ENCODE results near the gene LDHAL6B. TPM values are rescaled to one million over a fixed set of nuclear protein-coding genes. Genes with fewer than 3 reads are reported as not detected.

The LDHAL6B gene
- polyA plus RNA-seq, 1 donor = 0.57 TPM

DNA sequence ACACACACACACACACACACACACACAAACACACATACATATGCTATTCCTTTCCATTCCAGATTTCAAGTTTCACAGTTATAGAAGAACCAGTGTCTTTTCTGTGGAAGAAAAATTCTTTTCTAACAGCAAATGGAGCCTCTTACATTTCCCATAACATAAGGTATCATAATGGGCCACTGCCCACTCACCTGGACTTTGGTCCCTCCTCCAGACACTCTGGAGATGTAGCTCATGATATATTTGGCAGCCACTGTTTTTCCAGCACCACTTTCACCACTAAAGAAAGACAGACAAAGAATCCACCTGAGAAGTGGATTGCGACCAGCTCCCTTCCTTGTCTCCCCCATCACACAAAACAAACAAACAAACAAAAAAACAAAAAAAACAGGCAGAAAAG is 29.8 kb downstream of the LDHAL6B start:
- peak; percentile 43 to 77 for DNase-seq
- Histone ChIP-seq H3K9me3 (ENCODE audit: control insufficient read depth, low read depth, low read length) (no peaks in the 10 kb centered on the region), H3K36me3 (ENCODE audit: control insufficient read depth, insufficient read depth, low read length) (peaks cover 7% of the 10 kb centered on the region), H3K27me3 (ENCODE audit: control insufficient read depth, insufficient read depth, low read length) (no peaks in the 10 kb centered on the region), H3K4me1 (ENCODE audit: control insufficient read depth, insufficient read depth, low read length) (no peaks in the 10 kb centered on the region), H3K4me3 (ENCODE audit: low read length) (no peak overlapping the region), H3K27ac (ENCODE audit: low read length) (peak overlapping the region; percentile 28)
- WGBS (ENCODE audit: insufficient coverage, low lambda C conversion rate) = 50% methylated on average over 1 of the region's 1 CpG

DNA sequence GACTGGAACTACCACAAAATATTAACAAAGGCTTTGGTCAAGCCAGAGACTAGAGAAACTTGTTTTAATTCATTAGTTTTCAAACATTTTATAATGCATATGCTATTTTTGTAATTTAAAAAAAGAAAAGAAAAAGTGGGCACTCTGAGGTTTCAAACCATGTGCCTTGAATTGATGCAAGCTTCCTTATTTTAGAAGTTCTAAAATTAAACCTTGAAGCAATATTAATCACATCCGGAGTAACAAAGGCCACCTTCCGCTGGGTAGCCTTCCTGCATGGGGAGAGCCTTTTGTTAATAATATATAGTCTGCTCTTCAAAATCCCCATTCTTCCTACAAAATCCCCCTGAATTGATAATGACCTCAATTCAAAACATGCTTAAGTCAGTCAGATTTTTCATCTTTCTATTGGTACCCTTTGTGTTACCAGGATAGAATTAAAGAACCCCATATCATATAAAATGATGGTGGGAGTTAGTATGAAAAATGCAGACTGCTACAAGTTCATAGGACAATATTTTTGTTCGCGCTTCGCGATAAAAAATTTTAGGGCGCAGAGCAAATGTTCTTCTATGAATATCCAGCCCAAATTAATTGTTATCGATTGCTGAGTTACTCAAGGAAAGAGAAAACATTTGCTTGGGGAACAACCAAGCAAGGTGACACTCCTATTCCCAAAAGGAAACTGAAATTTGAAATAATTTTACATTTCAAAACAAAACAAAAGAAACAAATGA is 30.6 kb downstream of the LDHAL6B start:
- DNase-seq = no peak
- Histone ChIP-seq H3K4me3 (ENCODE audit: low read length) (no peak overlapping the region), H3K4me1 (ENCODE audit: control insufficient read depth, insufficient read depth, low read length) (no peaks in the 10 kb centered on the region), H3K36me3 (ENCODE audit: control insufficient read depth, insufficient read depth, low read length) (peaks cover 5% of the 10 kb centered on the region), H3K27me3 (ENCODE audit: control insufficient read depth, insufficient read depth, low read length) (no peaks in the 10 kb centered on the region), H3K9me3 (ENCODE audit: control insufficient read depth, low read depth, low read length) (no peaks in the 10 kb centered on the region), H3K27ac (ENCODE audit: low read length) (peak overlapping the region; percentile 28)
- 97% methylated on average over 6 of the region's 8 CpGs for WGBS (ENCODE audit: insufficient coverage, low lambda C conversion rate)

DNA sequence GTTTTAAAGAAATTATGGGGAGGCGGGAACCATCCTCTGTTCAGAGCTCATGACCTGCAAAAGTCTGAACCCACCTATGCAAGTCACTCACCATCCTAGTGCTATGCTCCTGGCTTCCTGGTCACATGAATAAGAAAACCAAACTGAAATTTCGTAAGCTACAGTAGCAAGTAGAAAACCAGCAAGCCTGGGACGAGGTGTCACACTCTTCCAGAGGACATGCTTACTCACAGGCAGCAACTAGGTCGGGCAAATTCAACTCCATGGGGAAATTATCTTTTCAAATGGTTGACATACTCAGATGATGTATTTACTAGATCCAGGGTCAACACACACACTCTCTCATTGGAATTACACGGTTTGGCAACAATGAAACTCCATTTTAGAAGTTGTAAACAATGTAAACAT is 31.3 kb downstream of the LDHAL6B start:
- DNase-seq = no peak
- H3K4me3 ChIP-seq (ENCODE audit: low read length) = no peak overlapping the region
- H3K9me3 ChIP-seq (ENCODE audit: control insufficient read depth, low read depth, low read length) = no peaks in the 10 kb centered on the region
- no peaks in the 10 kb centered on the region for H3K4me1 ChIP-seq (ENCODE audit: control insufficient read depth, insufficient read depth, low read length)
- H3K36me3 ChIP-seq (ENCODE audit: control insufficient read depth, insufficient read depth, low read length) = peaks cover 10% of the 10 kb centered on the region
- no peak overlapping the region for H3K27ac ChIP-seq (ENCODE audit: low read length)
- WGBS (ENCODE audit: insufficient coverage, low lambda C conversion rate) = no CpG with 5 or more reads among the region's 5 CpGs
- no peaks in the 10 kb centered on the region for H3K27me3 ChIP-seq (ENCODE audit: control insufficient read depth, insufficient read depth, low read length)

GRCh38 chr15:59240036-59240435 is 33.4 kb downstream of the LDHAL6B start:
- Histone ChIP-seq H3K4me1 (ENCODE audit: control insufficient read depth, insufficient read depth, low read length) (peaks cover 7% of the 10 kb centered on the region), H3K36me3 (ENCODE audit: control insufficient read depth, insufficient read depth, low read length) (peaks cover 10% of the 10 kb centered on the region), H3K4me3 (ENCODE audit: low read length) (no peak overlapping the region), H3K27me3 (ENCODE audit: control insufficient read depth, insufficient read depth, low read length) (no peaks in the 10 kb centered on the region), H3K27ac (ENCODE audit: low read length) (no peak overlapping the region), H3K9me3 (ENCODE audit: control insufficient read depth, low read depth, low read length) (no peaks in the 10 kb centered on the region)
- DNase-seq = no peak
- 90% methylated on average over 1 of the region's 5 CpGs for WGBS (ENCODE audit: insufficient coverage, low lambda C conversion rate)

DNA sequence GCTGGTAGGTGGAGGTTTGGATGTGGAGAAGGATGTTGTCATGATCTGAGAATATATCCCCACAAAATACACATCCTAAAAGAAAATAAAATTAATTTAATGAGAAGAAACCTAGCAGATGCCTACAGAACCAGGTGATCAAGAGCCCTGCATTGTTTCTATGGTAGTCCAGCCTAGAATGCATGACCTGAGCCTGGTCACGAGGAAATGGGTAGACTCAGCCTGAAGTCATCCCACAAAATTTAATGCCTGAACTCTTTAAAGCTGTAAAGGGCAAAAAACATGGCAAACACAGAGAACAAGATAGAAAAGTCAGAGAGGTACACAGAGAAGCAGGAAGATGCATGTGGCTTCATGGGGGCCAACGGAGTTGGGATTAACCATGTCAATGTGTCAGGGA is 36.0 kb downstream of the LDHAL6B start:
- Histone ChIP-seq H3K36me3 (ENCODE audit: control insufficient read depth, insufficient read depth, low read length) (peaks cover 15% of the 10 kb centered on the region), H3K4me3 (ENCODE audit: low read length) (no peak overlapping the region), H3K9me3 (ENCODE audit: control insufficient read depth, low read depth, low read length) (no peaks in the 10 kb centered on the region), H3K27ac (ENCODE audit: low read length) (no peak overlapping the region), H3K27me3 (ENCODE audit: control insufficient read depth, insufficient read depth, low read length) (no peaks in the 10 kb centered on the region), H3K4me1 (ENCODE audit: control insufficient read depth, insufficient read depth, low read length) (peaks cover 16% of the 10 kb centered on the region)
- DNase-seq = no peak
- no CpG with 5 or more reads among the region's 2 CpGs for WGBS (ENCODE audit: insufficient coverage, low lambda C conversion rate)

DNA sequence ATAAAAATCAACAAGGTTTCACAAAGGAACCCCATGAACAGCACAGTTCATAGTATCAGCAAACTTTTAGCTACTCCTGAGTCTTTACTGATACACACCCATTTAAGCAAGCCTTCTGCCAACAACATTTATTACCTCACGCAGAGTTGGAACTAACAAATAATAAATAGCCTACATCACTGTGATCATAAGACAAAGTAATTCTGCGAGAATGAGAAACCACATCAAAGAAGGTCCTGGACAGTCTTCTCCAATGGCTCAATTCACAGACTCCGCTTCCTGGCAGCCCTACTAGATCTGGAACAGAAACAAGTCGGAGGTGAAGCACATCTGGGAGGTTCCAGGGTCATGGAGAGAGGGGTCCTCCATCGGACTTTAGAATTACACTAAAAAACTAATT is 37.0 kb downstream of the LDHAL6B start:
- Histone ChIP-seq H3K36me3 (ENCODE audit: control insufficient read depth, insufficient read depth, low read length) (peaks cover 15% of the 10 kb centered on the region), H3K27ac (ENCODE audit: low read length) (peak overlapping the region; percentile 60), H3K27me3 (ENCODE audit: control insufficient read depth, insufficient read depth, low read length) (no peaks in the 10 kb centered on the region), H3K9me3 (ENCODE audit: control insufficient read depth, low read depth, low read length) (no peaks in the 10 kb centered on the region), H3K4me1 (ENCODE audit: control insufficient read depth, insufficient read depth, low read length) (peaks cover 16% of the 10 kb centered on the region), H3K4me3 (ENCODE audit: low read length) (no peak overlapping the region)
- no CpG with 5 or more reads among the region's 5 CpGs for whole genome bisulfite sequencing (ENCODE audit: insufficient coverage, low lambda C conversion rate)
- DNase-seq = no peak

GRCh38 chr15:59244337-59244736 is 37.7 kb downstream of the LDHAL6B start:
- no peaks in the 10 kb centered on the region for H3K9me3 ChIP-seq (ENCODE audit: control insufficient read depth, low read depth, low read length)
- peak; percentile 51 to 75 for DNase-seq
- 27% methylated on average over 2 of the region's 3 CpGs for WGBS (ENCODE audit: insufficient coverage, low lambda C conversion rate)
- no peak overlapping the region for H3K4me3 ChIP-seq (ENCODE audit: low read length)
- H3K4me1 ChIP-seq (ENCODE audit: control insufficient read depth, insufficient read depth, low read length) = peaks cover 16% of the 10 kb centered on the region
- no peaks in the 10 kb centered on the region for H3K27me3 ChIP-seq (ENCODE audit: control insufficient read depth, insufficient read depth, low read length)
- H3K27ac ChIP-seq (ENCODE audit: low read length) = peak overlapping the region; percentile 60
- H3K36me3 ChIP-seq (ENCODE audit: control insufficient read depth, insufficient read depth, low read length) = peaks cover 17% of the 10 kb centered on the region

GRCh38 chr15:59245559-59245958 is 38.9 kb downstream of the LDHAL6B start:
- no peaks in the 10 kb centered on the region for H3K9me3 ChIP-seq (ENCODE audit: control insufficient read depth, low read depth, low read length)
- DNase-seq = no peak
- H3K27me3 ChIP-seq (ENCODE audit: control insufficient read depth, insufficient read depth, low read length) = no peaks in the 10 kb centered on the region
- no CpG with 5 or more reads among the region's 2 CpGs for whole genome bisulfite sequencing (ENCODE audit: insufficient coverage, low lambda C conversion rate)
- H3K4me1 ChIP-seq (ENCODE audit: control insufficient read depth, insufficient read depth, low read length) = peaks cover 16% of the 10 kb centered on the region
- H3K27ac ChIP-seq (ENCODE audit: low read length) = peak overlapping the region; percentile 60
- H3K4me3 ChIP-seq (ENCODE audit: low read length) = no peak overlapping the region
- H3K36me3 ChIP-seq (ENCODE audit: control insufficient read depth, insufficient read depth, low read length) = peaks cover 25% of the 10 kb centered on the region

GRCh38 chr15:59247364-59247763 is 40.7 kb downstream of the LDHAL6B start:
- H3K27ac ChIP-seq (ENCODE audit: low read length) = peak overlapping the region; percentile 21

DNA sequence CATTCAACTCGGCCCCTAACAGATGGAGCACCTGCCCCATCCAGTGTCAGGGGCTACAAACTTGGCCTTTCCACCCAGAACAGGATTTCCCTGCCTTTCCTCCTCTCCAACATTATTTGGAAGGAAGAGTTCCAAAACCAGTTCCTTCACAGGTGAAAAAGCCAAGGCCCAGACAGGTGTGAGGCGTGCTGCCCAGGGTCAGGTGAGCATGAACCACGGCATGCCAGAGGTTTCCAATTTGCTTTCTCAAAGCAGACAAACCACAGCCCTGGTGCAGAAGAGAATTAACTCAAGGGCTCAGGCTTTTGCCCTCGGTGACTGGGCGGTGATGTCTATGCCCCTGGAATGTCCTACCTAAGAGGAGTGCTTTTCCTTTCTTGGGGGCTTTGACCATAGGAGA is 43.2 kb downstream of the LDHAL6B start:
- H3K4me3 ChIP-seq (ENCODE audit: low read length) = no peak overlapping the region
- peaks cover 17% of the 10 kb centered on the region for H3K36me3 ChIP-seq (ENCODE audit: control insufficient read depth, insufficient read depth, low read length)
- H3K27ac ChIP-seq (ENCODE audit: low read length) = no peak overlapping the region
- peaks cover 15% of the 10 kb centered on the region for H3K4me1 ChIP-seq (ENCODE audit: control insufficient read depth, insufficient read depth, low read length)
- no CpG with 5 or more reads among the region's 5 CpGs for WGBS (ENCODE audit: insufficient coverage, low lambda C conversion rate)
- no peak for DNase-seq
- no peaks in the 10 kb centered on the region for H3K27me3 ChIP-seq (ENCODE audit: control insufficient read depth, insufficient read depth, low read length)
- H3K9me3 ChIP-seq (ENCODE audit: control insufficient read depth, low read depth, low read length) = no peaks in the 10 kb centered on the region

More at GRCh38 chr15:59247364-59247763, 40.7 kb downstream of the LDHAL6B start:
- WGBS (ENCODE audit: insufficient coverage, low lambda C conversion rate) = no CpG with 5 or more reads among the region's 2 CpGs
- DNase-seq = peak; percentile 48 to 67
- Histone ChIP-seq H3K4me3 (ENCODE audit: low read length) (no peak overlapping the region), H3K9me3 (ENCODE audit: control insufficient read depth, low read depth, low read length) (no peaks in the 10 kb centered on the region), H3K27me3 (ENCODE audit: control insufficient read depth, insufficient read depth, low read length) (no peaks in the 10 kb centered on the region), H3K36me3 (ENCODE audit: control insufficient read depth, insufficient read depth, low read length) (peaks cover 19% of the 10 kb centered on the region), H3K4me1 (ENCODE audit: control insufficient read depth, insufficient read depth, low read length) (peaks cover 16% of the 10 kb centered on the region)

- H3K9me3 ChIP-seq (ENCODE audit: control insufficient read depth, low read depth, low read length) = no peaks in the 10 kb centered on the region
- WGBS (ENCODE audit: insufficient coverage, low lambda C conversion rate) = no CpG with 5 or more reads among the region's 13 CpGs
- H3K4me1 ChIP-seq (ENCODE audit: control insufficient read depth, insufficient read depth, low read length) = peaks cover 15% of the 10 kb centered on the region
- H3K27me3 ChIP-seq (ENCODE audit: control insufficient read depth, insufficient read depth, low read length) = no peaks in the 10 kb centered on the region
- no peak for DNase-seq
- H3K36me3 ChIP-seq (ENCODE audit: control insufficient read depth, insufficient read depth, low read length) = peaks cover 19% of the 10 kb centered on the region
- H3K4me3 ChIP-seq (ENCODE audit: low read length) = no peak overlapping the region
- no peak overlapping the region for H3K27ac ChIP-seq (ENCODE audit: low read length)
These were observed 43.6 kb downstream of the LDHAL6B start for GRCh38 chr15:59250249-59250648.
